Measurements from ENCODE around the gene NFATC3. TPM values are rescaled to one million over a fixed set of nuclear protein-coding genes. Genes with fewer than 3 reads are reported as not detected.

Gene NFATC3
- total and polyA plus RNA-seq, 2 of the 8 experiments (the other 6 are each of a cell fraction or from before 2014, with no cell fraction given), result 17.6 to 34.5 TPM

- Histone ChIP-seq H2BK120ac (replicated peaks; ENCODE audit: low read depth, low read length) (no peak overlapping the region), H3K79me1 (ENCODE audit: low read depth, low read length) (no peaks in the 10 kb centered on the region), H3K27me3 (replicated peaks in 1 of 4; ENCODE audit: control insufficient read depth in 3 of 4, extremely low read depth in 1 of 4, insufficient read depth in 3 of 4, low read length in 3 of 4) (no peaks in the 10 kb centered on the region), H3K56ac (replicated peaks; ENCODE audit: insufficient read length, low read depth, low read length) (no peak overlapping the region), H3K27ac (ENCODE audit: low read depth, low read length) (no peak overlapping the region), H3K9me3 (ENCODE audit: insufficient read depth in 2 of 2, low read depth in 1 of 2, low read length in 1 of 2) (no peaks in the 10 kb centered on the region), H3K36me3 (ENCODE audit: control insufficient read depth in 2 of 4, insufficient read depth in 4 of 4, low read length in 3 of 4) (no peaks in the 10 kb centered on the region), H3K9ac (replicated peaks in 1 of 4; ENCODE audit: extremely low read depth in 1 of 4, low read depth in 3 of 4, low read length in 3 of 4) (no peak overlapping the region), H4K91ac (replicated peaks; ENCODE audit: insufficient read length, low read length) (no peak overlapping the region), H3K18ac (ENCODE audit: extremely low read depth, low read length) (no peak overlapping the region), H4K8ac (ENCODE audit: extremely low read depth, insufficient read depth, low read length) (no peak overlapping the region), H3K4me3 (ENCODE audit: extremely low read depth in 1 of 4, insufficient read depth in 2 of 4, low read depth in 3 of 4, low read length in 4 of 4) (no peak overlapping the region), H3K23me2 (ENCODE audit: low read depth, low read length) (no peaks in the 10 kb centered on the region), H3K23ac (ENCODE audit: insufficient read length) (no peak overlapping the region), H2BK20ac (ENCODE audit: low read length) (no peak overlapping the region), H2BK15ac (ENCODE audit: low read length) (no peak overlapping the region), H4K5ac (ENCODE audit: insufficient read length, low read depth, low read length) (no peak overlapping the region), H3K4me2 (ENCODE audit: insufficient read depth in 1 of 2, low read depth in 2 of 2, low read length in 2 of 2) (no peak overlapping the region), H3K79me2 (ENCODE audit: control insufficient read depth in 1 of 2, insufficient read depth in 2 of 2, low read length in 2 of 2) (no peaks in the 10 kb centered on the region; a peak in 1 of 4 replicates), H3K4ac (replicated peaks; ENCODE audit: insufficient read length, low read depth, low read length) (no peak overlapping the region), H2AK5ac (ENCODE audit: low read depth, low read length) (no peak overlapping the region), H2AFZ (ENCODE audit: low read length) (no peak overlapping the region), H4K20me1 (replicated peaks in 1 of 2; ENCODE audit: control insufficient read depth in 1 of 2, insufficient read depth in 2 of 2, low read length in 2 of 2) (no peaks in the 10 kb centered on the region), H2BK12ac (ENCODE audit: low read depth, low read length) (no peak overlapping the region), H3K4me1 (replicated peaks in 1 of 4; ENCODE audit: control insufficient read depth in 3 of 4, insufficient read depth in 4 of 4, low read length in 3 of 4) (no peaks in the 10 kb centered on the region), H3K14ac (ENCODE audit: insufficient read length) (no peak overlapping the region), H2BK5ac (ENCODE audit: low read depth, low read length) (no peak overlapping the region)
- CTCF ChIA-PET (ENCODE audit: partially characterized antibody), result interaction anchor here (1.0 to 1.3 kb wide), 2 partner anchors 52 to 142 kb away, joined by 3 to 4 read pairs; no protein-coding TSS in a partner anchor
- FAIRE-seq (no peak), DNase-seq (ENCODE audit: low read depth in 1 of 2, low spot score in 2 of 2) (no peak)
- WGBS, 2 experiments (ENCODE audit: extremely low coverage in 1 of 2, insufficient coverage in 1 of 2, insufficient read length in 1 of 2, insufficient replicate concordance in 2 of 2, low coverage in 1 of 2, low lambda C conversion rate in 2 of 2, missing lambda C conversion rate in 1 of 2), result 80% methylated on average over 2 of the region's 2 CpGs; no CpG with 5 or more reads in 1 of the 2 experiments
- POLR2A ChIA-PET (ENCODE audit: partially characterized antibody), result no interaction called here
- TF ChIP-seq EP300 (IDR thresholded peaks at IDR 0.05; ENCODE audit: borderline replicate concordance in 1 of 2, low read depth in 2 of 2, low read length in 2 of 2) (no peak), CEBPB (IDR thresholded peaks at IDR 0.05; ENCODE audit: low read depth, low read length) (no peak), BCL11A (IDR thresholded peaks at IDR 0.05; ENCODE audit: low read depth in 2 of 2, low read length in 2 of 2) (no peak), CBX8 (IDR thresholded peaks at IDR 0.05; ENCODE audit: borderline replicate concordance, low read depth, low read length) (no peak), TBP (IDR thresholded peaks at IDR 0.05; ENCODE audit: low read depth, low read length) (no peak), ZNF274 (IDR thresholded peaks at IDR 0.05; ENCODE audit: borderline replicate concordance, extremely low read depth, low read length) (no peak), KDM1A (IDR thresholded peaks at IDR 0.05; ENCODE audit: borderline replicate concordance, low read length) (no peak)
These were observed 61.4 kb downstream of the NFATC3 start for GRCh38 chr16:68146585-68146984.

All from H1 (cell line).